Liver (tissue), 2 donors: Measurements from ENCODE around the gene DISP3.

Experiments
- TF ChIP-seq, protein P1 (sequence below): fragments of 150-350 bp; IDR thresholded peaks from 2 replicates; pipeline ENCODE4 v1.5.1; 2017; ENCODE audit warnings: improper control_type of control experiment, low read depth, low read length; ENCODE audit not compliant: missing input control
- TF ChIP-seq, protein P2 (sequence below): IDR thresholded peaks from 2 replicates; pipeline ENCODE4 v1.6.1; 2016; ENCODE audit warnings: antibody characterized with exemption
- donor health status: healthy.

DNA sequence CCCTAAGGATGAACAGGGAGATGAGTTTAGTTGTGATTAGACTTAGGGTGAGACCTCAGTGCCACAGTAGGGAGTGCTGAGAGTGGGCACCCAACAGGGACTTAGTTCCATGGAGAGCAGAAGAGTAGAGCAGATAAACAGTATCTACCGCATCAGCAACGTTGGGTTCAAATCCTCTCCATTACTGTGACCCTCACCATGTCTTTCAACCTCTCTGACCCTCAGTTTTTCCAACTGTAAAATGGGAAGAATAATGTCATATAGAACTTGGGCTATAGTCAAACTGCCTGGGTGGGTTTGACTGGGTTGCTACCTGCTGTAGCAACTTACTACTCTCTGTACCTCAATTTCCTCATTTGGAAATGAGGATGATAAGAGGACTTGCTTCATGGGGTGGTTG, 6.7 kb upstream of the DISP3 start:
- TF ChIP-seq, protein P1, sequence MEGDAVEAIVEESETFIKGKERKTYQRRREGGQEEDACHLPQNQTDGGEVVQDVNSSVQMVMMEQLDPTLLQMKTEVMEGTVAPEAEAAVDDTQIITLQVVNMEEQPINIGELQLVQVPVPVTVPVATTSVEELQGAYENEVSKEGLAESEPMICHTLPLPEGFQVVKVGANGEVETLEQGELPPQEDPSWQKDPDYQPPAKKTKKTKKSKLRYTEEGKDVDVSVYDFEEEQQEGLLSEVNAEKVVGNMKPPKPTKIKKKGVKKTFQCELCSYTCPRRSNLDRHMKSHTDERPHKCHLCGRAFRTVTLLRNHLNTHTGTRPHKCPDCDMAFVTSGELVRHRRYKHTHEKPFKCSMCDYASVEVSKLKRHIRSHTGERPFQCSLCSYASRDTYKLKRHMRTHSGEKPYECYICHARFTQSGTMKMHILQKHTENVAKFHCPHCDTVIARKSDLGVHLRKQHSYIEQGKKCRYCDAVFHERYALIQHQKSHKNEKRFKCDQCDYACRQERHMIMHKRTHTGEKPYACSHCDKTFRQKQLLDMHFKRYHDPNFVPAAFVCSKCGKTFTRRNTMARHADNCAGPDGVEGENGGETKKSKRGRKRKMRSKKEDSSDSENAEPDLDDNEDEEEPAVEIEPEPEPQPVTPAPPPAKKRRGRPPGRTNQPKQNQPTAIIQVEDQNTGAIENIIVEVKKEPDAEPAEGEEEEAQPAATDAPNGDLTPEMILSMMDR: no peak
- TF ChIP-seq, protein P2, sequence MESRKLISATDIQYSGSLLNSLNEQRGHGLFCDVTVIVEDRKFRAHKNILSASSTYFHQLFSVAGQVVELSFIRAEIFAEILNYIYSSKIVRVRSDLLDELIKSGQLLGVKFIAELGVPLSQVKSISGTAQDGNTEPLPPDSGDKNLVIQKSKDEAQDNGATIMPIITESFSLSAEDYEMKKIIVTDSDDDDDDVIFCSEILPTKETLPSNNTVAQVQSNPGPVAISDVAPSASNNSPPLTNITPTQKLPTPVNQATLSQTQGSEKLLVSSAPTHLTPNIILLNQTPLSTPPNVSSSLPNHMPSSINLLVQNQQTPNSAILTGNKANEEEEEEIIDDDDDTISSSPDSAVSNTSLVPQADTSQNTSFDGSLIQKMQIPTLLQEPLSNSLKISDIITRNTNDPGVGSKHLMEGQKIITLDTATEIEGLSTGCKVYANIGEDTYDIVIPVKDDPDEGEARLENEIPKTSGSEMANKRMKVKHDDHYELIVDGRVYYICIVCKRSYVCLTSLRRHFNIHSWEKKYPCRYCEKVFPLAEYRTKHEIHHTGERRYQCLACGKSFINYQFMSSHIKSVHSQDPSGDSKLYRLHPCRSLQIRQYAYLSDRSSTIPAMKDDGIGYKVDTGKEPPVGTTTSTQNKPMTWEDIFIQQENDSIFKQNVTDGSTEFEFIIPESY: no peak
